Keratinocyte (primary cell): ENCODE data around the gene DNAAF5. TPM values are rescaled to one million over a fixed set of nuclear protein-coding genes. Genes with fewer than 3 reads are reported as not detected.

Experiments
- DNase-seq: peaks from one replicate; pipeline ENCODE4 v3.0.0-alpha.2; 2011; ENCODE audit warnings: low read depth, missing footprints, low spot score
- FAIRE-seq: peaks from 2 replicates; lab custom pipeline; 2011; peaks lifted over from hg19 to GRCh38; lab: Jason Lieb, UNC
- H2AFZ ChIP-seq: 2 replicates; pipeline ENCODE4 v1.6.0; 2012; ENCODE audit warnings: low read length, control low read depth, inconsistent platforms; ENCODE audit not compliant: control insufficient read depth
- H3K27ac ChIP-seq: 2 replicates; pipeline ENCODE4 v1.5.1; 2011; ENCODE audit warnings: low read length; ENCODE audit not compliant: control insufficient read depth, insufficient read depth
- H3K27me3 ChIP-seq: 3 replicates; pipeline ENCODE4 v1.6.0; 2011; ENCODE audit warnings: low read length; ENCODE audit not compliant: control insufficient read depth, insufficient read depth; ENCODE audit errors: extremely low read depth
- H3K36me3 ChIP-seq, 2 experiments: 2 replicates in 1 of 2; 3 replicates in 1 of 2; pipeline ENCODE4 v1.5.1; 2011; ENCODE audit warnings: low read length in 2 of 2, mild to moderate bottlenecking in 1 of 2; ENCODE audit not compliant: control insufficient read depth in 2 of 2, insufficient read depth in 2 of 2; ENCODE audit errors: extremely low read depth in 1 of 2
- H3K4me1 ChIP-seq: 3 replicates; pipeline ENCODE4 v1.5.1; 2011; ENCODE audit warnings: low read length; ENCODE audit not compliant: control insufficient read depth, insufficient read depth; ENCODE audit errors: extremely low read depth
- H3K4me2 ChIP-seq: 3 replicates; pipeline ENCODE4 v1.6.0; 2011; ENCODE audit warnings: low read depth, low read length; ENCODE audit not compliant: control insufficient read depth, insufficient read depth; ENCODE audit errors: extremely low read depth
- H3K4me3 ChIP-seq, 3 experiments: fragments of 200-600 bp in 1 of 3; sonication (generic) in 1 of 3; 2 replicates in 2 of 3; 3 replicates in 1 of 3; pipeline ENCODE4 v1.5.1; 2011 to 2016; ENCODE audit warnings: low read length in 3 of 3, mild to moderate bottlenecking in 3 of 3, control low read depth in 2 of 3, inconsistent platforms in 1 of 3, low read depth in 1 of 3, mixed read lengths in 1 of 3, mixed run types in 1 of 3, moderate library complexity in 1 of 3; ENCODE audit not compliant: control insufficient read depth in 2 of 3, insufficient read depth in 2 of 3; ENCODE audit errors: extremely low read depth in 1 of 3
- H3K79me2 ChIP-seq: 2 replicates; pipeline ENCODE4 v1.6.0; 2012; ENCODE audit warnings: low read length; ENCODE audit not compliant: control insufficient read depth, insufficient read depth
- H3K9ac ChIP-seq: 3 replicates; pipeline ENCODE4 v1.6.0; 2011; ENCODE audit warnings: low read length; ENCODE audit not compliant: control insufficient read depth, insufficient read depth; ENCODE audit errors: extremely low read depth
- H3K9me1 ChIP-seq: 3 replicates; pipeline ENCODE4 v1.6.0; 2011; ENCODE audit warnings: low read length; ENCODE audit not compliant: control insufficient read depth, insufficient read depth; ENCODE audit errors: extremely low read depth
- H3K9me3 ChIP-seq: 2 replicates; pipeline ENCODE4 v1.5.1; 2012; ENCODE audit warnings: low read depth, low read length; ENCODE audit not compliant: control insufficient read depth
- H4K20me1 ChIP-seq: 3 replicates; pipeline ENCODE4 v1.6.0; 2011; ENCODE audit warnings: low read length; ENCODE audit not compliant: control insufficient read depth, insufficient read depth; ENCODE audit errors: extremely low read depth
- EZH2 ChIP-seq: IDR thresholded peaks from one replicate; pipeline ENCODE4 v1.6.1; 2012; ENCODE audit warnings: inconsistent platforms, mild to moderate bottlenecking, low read length, moderate library complexity
- dilution Hi-C: fragments of 300-500 bp; cut with MboI; formaldehyde crosslinking; loops from one replicate; pipeline ENCODE4 v1.7.0; 2020; ENCODE audit warnings: low sequenced_read_pairs; ENCODE audit not compliant: extremely low pct_ligation_motif_present
- polyA plus RNA-seq, 5 experiments: library from polyadenylated mRNA; depleted of rRNA in 3 of 5; stranded (reverse) in 3 of 5; stranded (forward) in 1 of 5; unstranded in 1 of 5; fragments of >200 nt; gene quantifications; 1 replicate in 1 of 5; 2 replicates in 3 of 5; 3 replicates in 1 of 5; pipeline versions ENCODE4 v1.2.1 to v1.2.3, GENCODE V29; 2011 to 2012; ENCODE audit warnings: missing spikeins in 2 of 5, low read depth in 1 of 5, low replicate concordance in 1 of 5
- TF ChIP-seq, protein P1 (sequence below), 3 experiments: IDR thresholded peaks in 1 of 3; conservative IDR thresholded peaks in 1 of 3; optimal IDR thresholded peaks in 1 of 3; 2 replicates in 2 of 3; 3 replicates in 1 of 3; pipeline versions ENCODE3 to v1.5.1; 2011; ENCODE audit warnings: low read length in 3 of 3, mild to moderate bottlenecking in 3 of 3, moderate library complexity in 2 of 3, control low read depth in 1 of 3, inconsistent platforms in 1 of 3; ENCODE audit not compliant: insufficient read depth in 2 of 3; ENCODE audit errors: extremely low read depth in 1 of 3

DNAAF5 gene
- polyA plus RNA-seq, 1 donor (not counting 4 experiments of a cell fraction or from before 2014, with no cell fraction given), result 16.3 TPM

DNA sequence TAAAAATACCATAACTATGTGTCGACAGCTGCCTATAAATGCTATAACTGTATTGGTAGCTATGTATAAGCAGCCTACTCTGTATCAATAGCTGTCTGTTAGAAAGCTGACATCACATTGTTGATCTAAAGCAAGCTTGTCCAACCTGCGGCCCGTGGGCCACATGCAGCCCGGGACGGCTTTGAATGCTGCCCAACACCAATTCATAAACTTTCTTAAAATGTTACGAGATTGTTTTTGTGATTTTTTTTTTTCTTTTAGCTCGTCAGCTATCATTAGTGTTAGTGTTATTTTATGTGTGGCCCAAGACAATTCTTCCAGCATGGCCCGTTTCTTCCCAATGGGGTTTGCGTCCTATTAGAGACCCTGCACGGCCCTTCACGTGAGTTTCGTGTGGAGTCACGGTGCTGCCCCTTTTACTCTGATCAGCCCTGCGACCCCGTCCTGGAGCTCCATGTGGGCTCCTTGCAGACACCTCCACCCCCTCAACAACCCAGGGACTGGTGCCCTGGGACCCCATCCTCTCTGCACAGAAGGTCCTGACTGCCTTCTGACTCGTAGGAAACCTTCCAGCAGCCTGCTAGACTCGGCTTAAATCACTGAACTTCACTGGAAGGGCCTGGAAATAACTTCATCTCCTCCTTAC is 5.1 kb downstream of the DNAAF5 start:
- H3K4me2 ChIP-seq, result no peak overlapping the region

DNA sequence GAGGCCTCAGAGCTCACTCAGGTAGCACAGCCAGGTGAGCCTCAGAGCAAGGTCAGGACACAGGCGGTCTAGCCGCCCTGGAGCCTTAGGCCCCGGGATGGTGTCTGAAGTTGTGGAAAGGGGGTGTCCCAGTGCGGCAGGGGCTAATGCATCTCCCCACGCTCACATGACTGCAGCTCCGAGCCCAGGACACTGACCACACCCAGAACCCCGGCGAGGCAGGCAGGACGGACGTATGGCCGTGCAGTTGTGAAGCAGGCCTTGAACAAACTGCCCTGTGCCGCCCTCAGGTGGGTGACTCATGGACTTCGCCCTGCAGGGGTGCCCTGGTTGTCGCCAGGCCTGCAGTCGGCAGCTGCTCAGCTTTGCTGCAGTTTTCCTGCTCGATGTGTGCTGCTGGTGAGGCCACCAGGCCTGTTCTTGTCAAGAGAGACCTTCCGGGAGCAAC is 5.6 kb downstream of the DNAAF5 start:
- FAIRE-seq (no peak), DNase-seq (no peak)
- H3K9ac ChIP-seq, result no peak overlapping the region
- H2AFZ ChIP-seq, result no peak overlapping the region
- H3K4me3 ChIP-seq, result no peak overlapping the region
- peaks cover 2% of the 10 kb centered on the region for H4K20me1 ChIP-seq
- H3K9me3 ChIP-seq, result peaks cover 11% of the 10 kb centered on the region
- H3K9me1 ChIP-seq, result no peaks in the 10 kb centered on the region
- peaks cover 9 to 28% of the 10 kb centered on the region in 2 experiments for H3K36me3 ChIP-seq
- no peak for TF ChIP-seq EZH2
- TF ChIP-seq, protein P1, sequence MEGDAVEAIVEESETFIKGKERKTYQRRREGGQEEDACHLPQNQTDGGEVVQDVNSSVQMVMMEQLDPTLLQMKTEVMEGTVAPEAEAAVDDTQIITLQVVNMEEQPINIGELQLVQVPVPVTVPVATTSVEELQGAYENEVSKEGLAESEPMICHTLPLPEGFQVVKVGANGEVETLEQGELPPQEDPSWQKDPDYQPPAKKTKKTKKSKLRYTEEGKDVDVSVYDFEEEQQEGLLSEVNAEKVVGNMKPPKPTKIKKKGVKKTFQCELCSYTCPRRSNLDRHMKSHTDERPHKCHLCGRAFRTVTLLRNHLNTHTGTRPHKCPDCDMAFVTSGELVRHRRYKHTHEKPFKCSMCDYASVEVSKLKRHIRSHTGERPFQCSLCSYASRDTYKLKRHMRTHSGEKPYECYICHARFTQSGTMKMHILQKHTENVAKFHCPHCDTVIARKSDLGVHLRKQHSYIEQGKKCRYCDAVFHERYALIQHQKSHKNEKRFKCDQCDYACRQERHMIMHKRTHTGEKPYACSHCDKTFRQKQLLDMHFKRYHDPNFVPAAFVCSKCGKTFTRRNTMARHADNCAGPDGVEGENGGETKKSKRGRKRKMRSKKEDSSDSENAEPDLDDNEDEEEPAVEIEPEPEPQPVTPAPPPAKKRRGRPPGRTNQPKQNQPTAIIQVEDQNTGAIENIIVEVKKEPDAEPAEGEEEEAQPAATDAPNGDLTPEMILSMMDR (optimal IDR thresholded peaks at IDR 0.05 in 1 of 3, IDR thresholded peaks at IDR 0.05 in 1 of 3, conservative IDR thresholded peaks at IDR 0.05 in 1 of 3; ENCODE audit: extremely low read depth in 1 of 3, insufficient read depth in 2 of 3, low read length in 3 of 3), result peak in 1 of 3 experiments; percentile 51
- dilution Hi-C loops, result no loop called here
- H3K27me3 ChIP-seq, result no peaks in the 10 kb centered on the region
- peaks cover 62% of the 10 kb centered on the region for H3K79me2 ChIP-seq
- H3K27ac ChIP-seq, result no peak overlapping the region
- no peak overlapping the region for H3K4me2 ChIP-seq
- peaks cover 5% of the 10 kb centered on the region for H3K4me1 ChIP-seq

More for the DNA sequence above, 5.1 kb downstream of the DNAAF5 start:
- Histone ChIP-seq H3K4me3 (no peak overlapping the region), H3K36me3 (peaks cover 9 to 28% of the 10 kb centered on the region in 2 experiments), H4K20me1 (peaks cover 2% of the 10 kb centered on the region), H3K9me3 (peaks cover 11% of the 10 kb centered on the region), H3K79me2 (peaks cover 61% of the 10 kb centered on the region), H3K9me1 (no peaks in the 10 kb centered on the region), H3K4me1 (peaks cover 5% of the 10 kb centered on the region), H2AFZ (no peak overlapping the region), H3K27ac (no peak overlapping the region), H3K9ac (no peak overlapping the region), H3K27me3 (no peaks in the 10 kb centered on the region)
- no peak for FAIRE-seq
- dilution Hi-C loops, result no loop called here
- DNase-seq, result no peak
- TF ChIP-seq, protein P1 (optimal IDR thresholded peaks at IDR 0.05 in 1 of 3, IDR thresholded peaks at IDR 0.05 in 1 of 3, conservative IDR thresholded peaks at IDR 0.05 in 1 of 3; ENCODE audit: extremely low read depth in 1 of 3, insufficient read depth in 2 of 3, low read length in 3 of 3), result no peak
- TF ChIP-seq EZH2, result no peak
